Dermis lymphatic vessel endothelial cell (primary cell): ENCODE data around the gene IMMP2L. TPM values are rescaled to one million over a fixed set of nuclear protein-coding genes. Genes with fewer than 3 reads are reported as not detected.

Experiments
- total RNA-seq: library from RNA; depleted of rRNA; stranded (reverse); fragments of >200 nt; gene quantifications from 2 replicates; pipeline ENCODE4 v1.2.1, GENCODE V29; 2014

The IMMP2L gene
- 8.1 and 12.4 TPM in 2 replicates for total RNA-seq

DNA sequence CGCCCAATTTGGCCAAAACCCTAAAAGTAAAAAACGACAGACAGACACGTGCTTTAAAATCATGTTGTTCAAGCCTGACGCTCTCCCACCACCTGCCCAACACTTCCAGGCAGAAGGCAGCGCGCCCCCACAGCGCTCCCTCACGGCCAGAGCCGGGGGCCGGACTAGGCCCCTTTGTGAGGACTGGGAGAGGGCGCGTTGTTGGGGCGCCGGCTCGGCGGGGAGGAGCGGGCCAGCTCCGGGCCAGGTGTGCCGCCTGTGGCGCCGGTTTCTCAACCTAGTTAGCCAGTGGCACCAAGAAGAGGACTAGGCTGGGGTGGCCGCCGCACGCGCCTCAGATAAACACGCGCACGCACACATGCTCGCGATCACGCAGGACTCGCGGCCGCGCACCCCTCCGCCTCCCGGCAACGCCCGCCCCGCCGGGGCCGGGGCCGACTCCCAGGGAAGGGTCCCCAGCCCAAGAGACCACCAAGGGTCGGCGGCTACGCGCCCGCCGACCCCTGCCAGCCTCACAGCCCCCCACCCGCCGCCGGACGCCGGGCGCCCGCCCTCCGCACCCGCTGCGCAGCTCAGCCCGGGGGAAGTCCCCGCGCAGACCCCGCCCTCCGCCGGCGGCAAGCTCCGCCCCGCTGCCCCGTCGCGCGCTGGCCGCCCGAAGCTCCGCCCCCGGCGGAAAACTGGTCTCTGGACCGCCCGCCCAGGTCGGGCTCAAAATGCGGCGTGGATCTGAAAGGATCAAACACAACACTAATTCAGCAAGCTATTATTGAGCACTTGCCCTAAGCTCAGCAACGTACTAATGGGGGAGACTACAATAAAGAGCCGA lies at the start of gene IMMP2L:
Gene IMMP2L, minus strand, starts transcription at position 589 of the 829 bp plus-strand sequence.

DNA sequence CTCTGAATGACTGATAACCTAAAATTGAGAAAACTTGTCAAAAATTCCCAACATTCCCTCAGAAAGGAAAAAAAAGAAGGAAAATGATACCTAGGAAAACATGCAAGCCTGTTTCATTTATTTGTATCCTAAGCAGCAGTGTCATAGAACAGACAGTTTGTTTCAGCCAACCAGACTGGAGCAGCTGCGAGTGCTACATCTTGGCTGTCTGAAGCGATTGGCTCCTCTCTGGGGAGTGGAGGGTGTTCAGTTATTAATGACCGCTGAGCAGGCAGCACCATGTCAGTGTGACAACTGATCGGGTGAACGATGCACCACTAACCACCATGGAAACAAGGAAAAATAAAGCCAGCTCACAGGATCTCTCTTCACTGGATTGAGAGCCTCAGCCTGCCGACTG lies 471.4 kb downstream of the IMMP2L start, which contains the start of gene LRRN3:
Gene LRRN3, plus strand, starts transcription at position 282 of the 400 bp plus-strand sequence. CDS start 31,646 bp downstream, outside the sequence.

